DND-41 (cell line): ENCODE data around the gene DDR1.

Source experiments
- ATAC-seq: fragments of 200-7000 bp; cut with Tn5 transposase; 3 replicates; pipeline ENCODE4 v1.9.1; 2021; ENCODE audit warnings: low read depth; ENCODE audit not compliant: insufficient read depth
- DNase-seq: peaks from one replicate; pipeline ENCODE4 v3.0.0-alpha.2; 2020
- H2AFZ ChIP-seq: 2 replicates; pipeline ENCODE4 v1.6.0; 2012; ENCODE audit warnings: low read depth, low read length
- H3K27ac ChIP-seq: 2 replicates; pipeline ENCODE4 v1.5.1; 2012; ENCODE audit warnings: low read length, inconsistent platforms
- H3K27me3 ChIP-seq: fragments of 200-600 bp; sonication (generic); 2 replicates; pipeline ENCODE4 v1.6.0; 2012; ENCODE audit warnings: low read length, mild to moderate bottlenecking, inconsistent platforms; ENCODE audit not compliant: insufficient read depth, poor library complexity
- H3K36me3 ChIP-seq: 2 replicates; pipeline ENCODE4 v1.5.1; 2012; ENCODE audit warnings: low read length, inconsistent platforms; ENCODE audit not compliant: insufficient read depth
- H3K4me1 ChIP-seq: 2 replicates; pipeline ENCODE4 v1.5.1; 2012; ENCODE audit warnings: mild to moderate bottlenecking, low read length; ENCODE audit not compliant: insufficient read depth
- H3K4me2 ChIP-seq: 2 replicates; pipeline ENCODE4 v1.6.0; 2012; ENCODE audit warnings: mild to moderate bottlenecking, moderate library complexity, low read length, inconsistent platforms; ENCODE audit not compliant: insufficient read depth
- H3K4me3 ChIP-seq, 2 experiments: fragments of 200-600 bp in 1 of 2; shearing (Covaris generic) in 1 of 2; 2 replicates each; pipeline ENCODE4 v1.5.1; 2012 to 2016; ENCODE audit warnings: inconsistent platforms in 2 of 2, low read length in 2 of 2, mild to moderate bottlenecking in 2 of 2, low read depth in 1 of 2, moderate library complexity in 1 of 2
- H3K79me2 ChIP-seq: 2 replicates; pipeline ENCODE4 v1.6.0; 2012; ENCODE audit warnings: low read length, inconsistent platforms; ENCODE audit not compliant: insufficient read depth
- H3K9ac ChIP-seq: 2 replicates; pipeline ENCODE4 v1.6.0; 2012; ENCODE audit warnings: low read depth, mild to moderate bottlenecking, inconsistent platforms, low read length, moderate library complexity
- H3K9me3 ChIP-seq: 2 replicates; pipeline ENCODE4 v1.5.1; 2012; ENCODE audit warnings: low read length, moderate library complexity, mild to moderate bottlenecking, inconsistent platforms; ENCODE audit not compliant: insufficient read depth, severe bottlenecking
- H4K20me1 ChIP-seq: 2 replicates; pipeline ENCODE4 v1.6.0; 2012; ENCODE audit warnings: low read length; ENCODE audit not compliant: insufficient read depth
- CTCF ChIP-seq: IDR thresholded peaks from 2 replicates; pipeline ENCODE4 v1.5.1; 2012; ENCODE audit warnings: borderline replicate concordance, low read length, moderate library complexity, mild to moderate bottlenecking; ENCODE audit not compliant: poor library complexity, severe bottlenecking; ENCODE audit errors: extremely low read depth
- EZH2 ChIP-seq: IDR thresholded peaks from 3 replicates; pipeline ENCODE4 v1.6.1; 2012; ENCODE audit warnings: borderline replicate concordance, low read depth, mild to moderate bottlenecking, moderate library complexity, low read length, inconsistent platforms; ENCODE audit not compliant: severe bottlenecking

The DDR1 gene

DNA sequence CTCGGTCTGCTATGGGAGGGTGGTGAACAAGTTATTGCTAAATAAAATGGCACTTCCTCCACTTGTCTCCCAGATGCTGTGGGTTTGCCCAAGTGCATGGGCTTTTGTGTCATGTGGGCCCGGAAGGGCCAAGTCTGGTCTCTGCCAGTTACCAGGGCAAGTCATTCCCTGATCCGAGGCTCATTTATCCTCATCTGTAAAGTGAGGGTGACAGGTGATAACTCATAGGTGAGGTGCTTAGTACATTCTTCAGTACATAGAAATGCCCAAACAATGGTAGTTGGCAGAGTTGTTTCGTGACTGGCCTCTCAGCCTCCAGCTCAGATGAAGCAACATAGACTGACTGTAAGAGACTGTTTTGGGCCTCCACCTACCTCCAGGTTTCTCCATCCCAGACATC is 54.4 kb downstream of the DDR1 start:
- no peaks in the 10 kb centered on the region for H3K4me1 ChIP-seq
- no peak overlapping the region for H3K27ac ChIP-seq
- no peak for TF ChIP-seq EZH2
- TF ChIP-seq CTCF, result no peak
- no peak overlapping the region for H3K9ac ChIP-seq
- no peaks in the 10 kb centered on the region for H3K36me3 ChIP-seq
- ATAC-seq (no peak), DNase-seq (no peak)
- peaks cover 3% of the 10 kb centered on the region for H3K9me3 ChIP-seq
- no peak overlapping the region for H2AFZ ChIP-seq
- no peak overlapping the region for H3K4me2 ChIP-seq
- H4K20me1 ChIP-seq, result no peaks in the 10 kb centered on the region
- H3K27me3 ChIP-seq, result peaks cover 15% of the 10 kb centered on the region
- no peak overlapping the region for H3K4me3 ChIP-seq
- H3K79me2 ChIP-seq, result no peaks in the 10 kb centered on the region

DNA sequence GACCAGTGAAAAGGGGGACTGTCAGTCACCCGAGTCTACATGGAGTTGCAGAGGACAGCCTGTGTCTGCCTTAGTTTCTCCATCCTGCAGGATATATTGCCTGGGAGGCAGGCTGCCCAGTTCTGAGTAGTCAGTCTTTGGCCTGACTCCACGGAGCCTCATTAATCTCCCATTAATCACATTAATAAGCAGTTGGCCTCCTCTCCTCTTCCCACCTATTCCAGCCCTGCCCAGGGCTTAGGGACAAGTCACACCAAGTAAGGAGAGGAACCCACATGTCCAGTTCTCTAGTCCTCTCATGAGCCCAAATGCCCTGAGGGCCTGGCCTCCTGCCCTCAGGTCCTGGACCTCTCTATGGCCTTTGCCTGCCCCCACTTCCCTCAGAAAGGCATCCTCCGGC is 55.2 kb downstream of the DDR1 start:
- Histone ChIP-seq H3K36me3 (no peaks in the 10 kb centered on the region), H3K4me1 (no peaks in the 10 kb centered on the region), H3K27ac (no peak overlapping the region), H3K4me3 (no peak overlapping the region), H3K27me3 (peaks cover 10% of the 10 kb centered on the region), H3K79me2 (no peaks in the 10 kb centered on the region), H3K4me2 (no peak overlapping the region), H4K20me1 (no peaks in the 10 kb centered on the region), H3K9ac (no peak overlapping the region), H2AFZ (no peak overlapping the region), H3K9me3 (peaks cover 3% of the 10 kb centered on the region)
- ATAC-seq (no peak), DNase-seq (no peak)
- TF ChIP-seq CTCF, result no peak
- no peak for TF ChIP-seq EZH2

DNA sequence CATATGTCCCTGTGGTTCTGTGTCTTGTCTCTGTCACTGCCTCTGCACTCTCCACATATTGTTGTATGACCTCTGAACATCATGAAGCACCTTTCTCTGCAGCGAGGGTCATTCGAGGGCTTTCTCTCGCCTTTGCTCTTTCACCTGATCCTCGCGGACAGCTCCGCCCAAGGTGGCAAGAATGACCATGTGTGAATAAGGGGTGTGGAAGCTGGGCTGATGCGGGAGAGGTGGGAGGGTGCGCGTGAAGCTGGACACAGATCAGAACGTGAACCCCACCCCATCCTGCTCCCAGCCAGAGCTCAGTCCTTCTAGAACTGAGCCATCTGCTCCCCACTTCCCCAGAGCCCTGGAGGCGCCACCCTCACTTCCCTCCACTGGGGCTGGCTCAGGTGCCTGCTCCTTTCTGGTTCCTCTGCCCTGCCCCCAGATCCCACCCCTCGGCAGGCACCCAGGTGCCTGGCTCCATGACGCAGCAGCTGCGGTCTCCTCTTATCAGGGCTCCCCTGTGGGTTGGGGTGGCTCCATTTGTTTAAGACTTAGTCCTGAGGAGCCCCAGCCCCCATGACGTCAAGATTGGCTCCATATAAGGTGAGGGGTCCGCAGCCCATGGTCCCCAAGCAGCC is 56.2 kb downstream of the DDR1 start, which contains the start of gene MUCL3:
Gene MUCL3 (plus strand): TSS at position 613 of the 626 bp plus-strand sequence. CDS start 27 bp downstream, outside the sequence.
- Histone ChIP-seq H2AFZ (no peak within 1 kb of the TSS), H3K4me3 (no peak within 1 kb of the TSS), H3K79me2 (no peaks in the 10 kb centered on the region), H4K20me1 (no peaks in the 10 kb centered on the region), H3K27ac (no peak within 1 kb of the TSS), H3K27me3 (peaks cover 10% of the 10 kb centered on the region), H3K9me3 (peaks cover 3% of the 10 kb centered on the region), H3K4me1 (no peaks in the 10 kb centered on the region), H3K9ac (no peak within 1 kb of the TSS), H3K36me3 (no peaks in the 10 kb centered on the region), H3K4me2 (no peak within 1 kb of the TSS)
- DNase-seq (no peak), ATAC-seq (no peak)
- no peak for TF ChIP-seq EZH2
- no peak for TF ChIP-seq CTCF
